HG03354 (cell line): Measurements from ENCODE around the gene CST7.

ENCODE experiments used
- ATAC-seq: cut with Tn5 transposase; IDR thresholded peaks from one replicate; pipeline ENCODE4 v1.9.1; 2021; ENCODE audit warnings: mild to moderate bottlenecking; ENCODE audit not compliant: unreplicated experiment, poor library complexity, severe bottlenecking

The CST7 gene

GRCh38 chr20:24981282-24981681, 32.2 kb downstream of the CST7 start:
- no peak for ATAC-seq

- ATAC-seq: no peak
Observed at GRCh38 chr20:24981790-24982189, 32.7 kb downstream of the CST7 start.

DNA sequence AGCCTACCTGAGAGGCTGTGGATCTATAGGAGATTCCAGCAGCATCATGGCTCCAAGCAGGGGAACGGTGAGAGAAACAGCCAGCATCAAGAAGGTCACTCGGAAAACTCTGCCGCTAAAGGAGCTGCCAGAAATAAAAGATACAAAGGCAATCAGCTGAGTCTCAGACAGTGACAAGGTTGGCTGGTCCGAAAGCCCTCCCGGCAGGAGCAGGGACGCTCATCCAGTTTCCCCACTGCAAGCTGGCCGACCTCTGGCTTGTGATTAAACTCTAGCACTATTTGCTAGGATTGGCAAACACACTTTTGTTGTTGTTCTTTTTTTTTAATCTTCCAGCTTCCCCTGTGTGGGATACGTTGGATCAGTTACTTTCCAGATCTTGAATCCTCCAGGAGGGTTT, 34.8 kb downstream of the CST7 start:
- ATAC-seq: no peak

GRCh38 chr20:24984961-24985640, 36.0 kb downstream of the CST7 start:
- no peak for ATAC-seq

- no peak for ATAC-seq
Observed at GRCh38 chr20:24985802-24986201, 36.7 kb downstream of the CST7 start.

GRCh38 chr20:24986436-24987015, 37.5 kb downstream of the CST7 start:
- no peak for ATAC-seq

GRCh38 chr20:24987244-24987643, 38.2 kb downstream of the CST7 start:
- no peak for ATAC-seq

DNA sequence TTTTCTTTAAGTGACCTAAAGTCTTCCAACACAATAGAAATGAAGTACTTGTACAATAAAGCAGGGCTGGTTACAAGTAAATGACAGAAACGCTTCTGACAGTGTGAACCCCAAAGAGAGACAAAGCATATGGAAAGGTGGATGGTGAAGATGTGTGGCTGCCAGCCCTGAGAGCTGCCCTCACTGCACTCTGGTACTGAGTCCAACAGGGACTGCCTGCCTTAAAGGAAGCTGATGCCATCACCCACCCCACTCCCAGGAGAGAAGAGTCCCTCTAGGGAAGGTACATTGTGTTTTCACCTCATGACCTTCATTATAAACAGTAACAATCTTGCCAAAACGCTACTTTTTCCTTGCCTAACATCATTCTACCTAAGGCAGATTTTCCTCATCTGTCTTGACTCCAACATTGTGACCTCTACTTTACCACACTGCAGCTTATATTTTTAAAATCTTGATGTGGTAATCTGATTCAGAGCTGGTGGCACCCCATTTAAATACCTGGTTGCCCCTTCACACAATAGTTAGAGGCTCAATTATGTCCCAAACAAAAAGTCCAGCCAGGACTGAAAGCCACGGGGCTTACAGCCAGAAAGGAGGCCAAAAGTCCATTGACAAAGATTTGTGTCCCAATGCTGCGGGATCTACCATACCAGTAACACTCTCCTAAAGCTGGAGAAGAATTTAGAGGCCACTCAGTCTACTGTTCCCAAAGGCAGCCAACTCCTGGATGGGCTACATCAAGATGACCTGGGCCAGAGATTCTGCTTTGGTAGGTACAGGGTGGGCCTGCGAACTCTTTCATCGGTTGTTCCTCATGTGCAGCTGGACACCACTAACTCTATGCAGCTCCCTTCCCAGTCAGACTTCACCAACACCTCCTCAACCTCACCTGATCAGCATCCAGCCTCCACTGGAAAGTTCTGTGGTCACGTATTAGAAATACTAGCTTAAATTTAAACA, 39.1 kb downstream of the CST7 start:
- no peak for ATAC-seq

DNA sequence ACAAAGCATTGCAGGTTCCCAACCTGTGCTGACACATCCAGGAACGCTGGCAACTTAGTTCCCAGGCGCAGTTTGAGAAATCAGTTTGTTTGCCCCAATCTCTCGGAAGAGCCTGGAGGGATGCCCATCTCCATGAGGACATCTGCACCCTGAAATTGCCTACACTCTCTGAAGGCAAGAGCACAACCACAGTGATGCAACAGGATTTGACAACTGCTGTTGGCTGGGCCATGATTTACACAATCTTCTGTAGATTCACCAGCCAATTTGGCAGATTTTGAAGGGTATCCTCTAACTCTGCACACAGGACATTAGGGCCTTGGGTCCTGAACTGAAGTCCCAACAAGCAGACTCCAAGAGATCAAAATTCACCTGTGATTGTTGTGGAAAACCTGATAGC, 40.1 kb downstream of the CST7 start:
- ATAC-seq: no peak

- ATAC-seq: no peak
Observed at GRCh38 chr20:24990810-24991252, 41.8 kb downstream of the CST7 start.

DNA sequence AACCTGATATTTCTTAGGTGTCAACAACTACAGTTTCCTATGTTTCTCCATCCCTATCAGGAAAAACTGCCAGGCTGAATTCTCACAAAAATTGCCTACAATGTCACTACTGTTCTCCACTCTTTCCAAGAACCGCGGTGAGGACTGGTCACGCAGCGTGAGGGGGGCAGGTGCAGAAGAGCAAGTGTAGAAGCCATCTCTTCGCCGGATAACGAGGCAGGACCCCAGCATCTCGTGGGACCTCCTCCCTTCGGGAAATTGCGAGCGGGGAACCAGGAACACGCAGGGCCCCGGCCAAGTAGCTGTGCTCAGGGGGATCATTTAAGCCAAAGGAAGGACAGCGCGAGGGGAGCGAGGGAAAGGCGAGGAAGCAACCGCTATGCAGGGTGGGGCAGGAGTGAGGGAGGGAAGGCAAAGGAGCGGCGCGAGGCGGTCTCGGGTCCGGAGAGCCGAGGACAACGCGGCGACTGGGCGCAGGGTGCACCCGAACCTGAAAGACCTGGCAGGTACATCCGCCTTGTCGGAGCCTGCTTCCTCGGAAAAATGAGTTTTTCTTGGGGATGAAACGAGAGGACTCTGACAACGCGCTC, 42.9 kb downstream of the CST7 start:
- ATAC-seq: peak; percentile 41

- ATAC-seq: peak; percentile 96
Observed at GRCh38 chr20:24992487-24993205, 43.6 kb downstream of the CST7 start, which contains the start of gene APMAP. TSS of gene APMAP (minus strand) at chr20:24992751. CDS start at chr20:24992688, 63 bp downstream.

DNA sequence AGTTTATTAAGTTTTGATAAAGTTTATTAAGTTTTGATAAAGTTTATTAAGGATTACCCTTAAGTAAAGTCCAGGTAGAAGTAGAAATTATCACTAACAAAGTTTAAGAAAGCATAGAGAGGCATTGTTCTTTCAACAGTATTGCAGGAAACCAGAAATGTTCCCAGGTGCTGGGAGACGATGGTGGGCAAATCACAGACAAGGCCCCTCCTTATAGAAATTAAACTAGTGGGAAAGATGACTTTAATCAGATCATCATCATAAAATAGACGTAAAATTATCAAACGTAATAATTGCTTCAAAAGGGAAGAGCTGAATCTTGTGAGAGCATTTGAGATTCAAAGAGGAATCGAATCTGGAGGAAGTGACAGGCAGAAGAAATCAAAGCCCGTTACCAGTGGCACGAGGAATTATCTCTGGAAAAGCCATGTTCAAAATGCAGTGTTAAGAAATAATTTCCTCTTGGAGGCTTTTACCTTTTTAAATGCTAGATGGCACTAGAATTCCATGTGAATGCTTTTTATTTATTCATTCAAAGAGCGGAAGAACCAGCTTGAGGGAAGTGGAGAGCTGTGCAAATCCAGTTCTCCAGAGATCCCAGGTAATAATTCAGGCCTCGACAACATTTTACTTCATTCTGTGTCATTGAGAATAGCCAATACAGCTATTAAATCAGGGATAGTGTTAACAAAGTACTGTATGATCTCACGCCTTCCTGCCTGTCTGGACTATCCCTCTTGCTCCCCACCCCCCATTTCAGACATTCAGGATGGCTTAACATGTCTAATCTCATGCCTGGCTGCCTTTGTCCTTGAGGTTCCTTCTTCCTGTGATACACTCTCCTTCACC, 44.5 kb downstream of the CST7 start:
- no peak for ATAC-seq

- ATAC-seq: no peak
Observed at GRCh38 chr20:24994186-24994465, 45.1 kb downstream of the CST7 start.

GRCh38 chr20:24994470-24995368, 45.6 kb downstream of the CST7 start:
- ATAC-seq: peak; percentile 33

- ATAC-seq: no peak
Observed at GRCh38 chr20:24995741-24996448, 46.8 kb downstream of the CST7 start.
